ENCODE results near the gene PANK3. TPM values are rescaled to one million over a fixed set of nuclear protein-coding genes. Genes with fewer than 3 reads are reported as not detected.
"Not testable (repeated sequence)": the region's sequence is repeated elsewhere in the genome, so short reads cannot be mapped to it uniquely, and the experiment has no call there.

PANK3 gene
- total RNA-seq, 1 donor from 2014 or later = 57.7 TPM

DNA sequence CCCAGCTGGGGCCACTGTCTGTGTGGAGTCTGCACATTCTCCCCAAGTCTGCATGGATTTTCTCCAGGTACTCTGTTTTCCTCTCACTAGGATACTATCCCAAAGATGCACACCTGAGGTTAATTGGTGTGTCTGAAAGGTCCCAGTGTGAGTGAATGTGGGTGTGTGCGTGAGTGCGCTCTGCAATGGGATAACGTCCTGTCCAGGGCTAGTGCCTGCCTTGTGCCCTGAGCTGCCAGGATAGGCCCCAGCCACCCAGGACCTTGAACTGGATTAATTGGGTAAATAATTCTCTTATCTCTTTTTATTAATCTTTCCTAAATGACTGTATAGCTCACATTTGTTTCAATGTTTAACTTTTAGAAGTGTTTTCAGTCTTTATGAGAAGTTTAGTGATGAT, 11.5 kb upstream of the PANK3 start:
- Mint-ChIP-seq H3K4me3 (no peak overlapping the region), H3K36me3 (ENCODE audit: low read depth) (no peaks in the 10 kb centered on the region), H3K4me1 (no peaks in the 10 kb centered on the region), H3K27ac (no peak overlapping the region), H3K9me3 (no peaks in the 10 kb centered on the region), H3K27me3 (peaks cover 31% of the 10 kb centered on the region)
- ChIA-PET POLR2A (no interaction called here), CTCF (no interaction called here)
- ATAC-seq (ENCODE audit: low read depth) (no peak), DNase-seq (no peak)
- TF ChIP-seq, protein P1, sequence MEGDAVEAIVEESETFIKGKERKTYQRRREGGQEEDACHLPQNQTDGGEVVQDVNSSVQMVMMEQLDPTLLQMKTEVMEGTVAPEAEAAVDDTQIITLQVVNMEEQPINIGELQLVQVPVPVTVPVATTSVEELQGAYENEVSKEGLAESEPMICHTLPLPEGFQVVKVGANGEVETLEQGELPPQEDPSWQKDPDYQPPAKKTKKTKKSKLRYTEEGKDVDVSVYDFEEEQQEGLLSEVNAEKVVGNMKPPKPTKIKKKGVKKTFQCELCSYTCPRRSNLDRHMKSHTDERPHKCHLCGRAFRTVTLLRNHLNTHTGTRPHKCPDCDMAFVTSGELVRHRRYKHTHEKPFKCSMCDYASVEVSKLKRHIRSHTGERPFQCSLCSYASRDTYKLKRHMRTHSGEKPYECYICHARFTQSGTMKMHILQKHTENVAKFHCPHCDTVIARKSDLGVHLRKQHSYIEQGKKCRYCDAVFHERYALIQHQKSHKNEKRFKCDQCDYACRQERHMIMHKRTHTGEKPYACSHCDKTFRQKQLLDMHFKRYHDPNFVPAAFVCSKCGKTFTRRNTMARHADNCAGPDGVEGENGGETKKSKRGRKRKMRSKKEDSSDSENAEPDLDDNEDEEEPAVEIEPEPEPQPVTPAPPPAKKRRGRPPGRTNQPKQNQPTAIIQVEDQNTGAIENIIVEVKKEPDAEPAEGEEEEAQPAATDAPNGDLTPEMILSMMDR (IDR thresholded peaks at IDR 0.05) = no peak
- intact Hi-C loops (cut with micrococcal nuclease) = no loop called here

DNA sequence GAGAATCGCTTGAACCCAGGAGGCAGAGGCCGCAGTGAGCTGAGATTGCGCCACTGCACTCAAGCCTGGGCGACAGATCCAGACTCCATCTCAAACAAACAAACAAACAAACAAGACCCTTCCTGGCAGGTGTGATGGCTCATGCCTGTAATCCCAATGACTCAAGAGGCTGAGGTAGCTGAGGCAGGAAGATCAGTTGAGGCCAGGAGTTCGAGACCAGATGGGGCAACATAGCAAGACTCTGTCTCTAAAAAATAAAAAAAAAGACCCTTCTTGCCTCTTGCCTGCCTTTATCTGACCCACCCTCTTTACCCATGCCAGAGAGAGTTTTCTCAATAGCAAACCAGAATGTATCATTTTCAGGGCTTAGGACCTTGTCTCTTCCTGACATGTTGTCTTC, 8.8 kb upstream of the PANK3 start:
- Mint-ChIP-seq H3K4me3 (no peak overlapping the region), H3K27ac (no peak overlapping the region), H3K27me3 (peaks cover 16% of the 10 kb centered on the region), H3K4me1 (peaks cover 8% of the 10 kb centered on the region), H3K9me3 (peaks cover 1% of the 10 kb centered on the region), H3K36me3 (ENCODE audit: low read depth) (no peaks in the 10 kb centered on the region)
- TF ChIP-seq, protein P1 (IDR thresholded peaks at IDR 0.05) = no peak
- ChIA-PET POLR2A (no interaction called here), CTCF (no interaction called here)
- DNase-seq (no peak), ATAC-seq (ENCODE audit: low read depth) (no peak)
- intact Hi-C loops (cut with micrococcal nuclease) = no loop called here

DNA sequence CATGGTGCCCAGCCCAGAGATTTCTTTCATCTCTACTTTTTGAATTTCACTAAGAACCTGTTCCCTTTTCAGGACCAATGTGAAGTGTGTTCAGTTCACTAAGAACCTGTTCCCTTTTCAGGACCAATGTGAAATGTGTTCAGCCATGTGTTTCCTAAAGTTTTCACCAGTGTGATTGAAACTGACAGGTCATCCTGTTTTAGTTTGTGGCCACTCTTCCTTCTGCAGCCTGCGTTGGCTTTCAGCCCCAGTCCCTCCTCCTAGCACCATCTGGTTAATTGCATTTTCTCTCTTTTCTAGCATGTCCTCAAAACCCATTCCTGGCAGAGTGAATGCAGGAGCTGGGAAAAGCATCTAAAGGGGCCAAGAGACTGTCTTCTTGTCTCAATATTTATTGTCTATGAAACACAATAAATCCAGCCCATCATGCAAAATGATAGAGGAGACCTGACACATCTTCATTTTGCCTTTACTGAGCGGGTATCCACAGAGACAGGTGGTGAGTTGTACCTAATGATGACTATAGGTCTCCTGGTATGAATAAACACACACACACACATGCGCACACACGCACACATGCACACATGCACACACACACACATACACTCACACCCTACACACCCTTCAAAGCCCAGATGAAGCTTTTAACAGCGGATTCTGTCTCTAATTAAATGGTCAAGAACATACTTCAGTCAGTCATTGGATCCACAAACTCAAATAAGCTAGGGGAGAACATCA, 6.1 kb upstream of the PANK3 start:
- Mint-ChIP-seq H3K27ac (no peak overlapping the region), H3K4me3 (no peak overlapping the region), H3K36me3 (ENCODE audit: low read depth) (no peaks in the 10 kb centered on the region), H3K27me3 (peaks cover 14% of the 10 kb centered on the region), H3K9me3 (peaks cover 1% of the 10 kb centered on the region), H3K4me1 (peaks cover 10% of the 10 kb centered on the region)
- intact Hi-C loops (cut with micrococcal nuclease) = no loop called here
- CTCF ChIA-PET = no interaction called here
- DNase-seq = no peak
- ATAC-seq (ENCODE audit: low read depth) = no peak
- POLR2A ChIA-PET = no interaction called here
- TF ChIP-seq, protein P1 (IDR thresholded peaks at IDR 0.05) = no peak

DNA sequence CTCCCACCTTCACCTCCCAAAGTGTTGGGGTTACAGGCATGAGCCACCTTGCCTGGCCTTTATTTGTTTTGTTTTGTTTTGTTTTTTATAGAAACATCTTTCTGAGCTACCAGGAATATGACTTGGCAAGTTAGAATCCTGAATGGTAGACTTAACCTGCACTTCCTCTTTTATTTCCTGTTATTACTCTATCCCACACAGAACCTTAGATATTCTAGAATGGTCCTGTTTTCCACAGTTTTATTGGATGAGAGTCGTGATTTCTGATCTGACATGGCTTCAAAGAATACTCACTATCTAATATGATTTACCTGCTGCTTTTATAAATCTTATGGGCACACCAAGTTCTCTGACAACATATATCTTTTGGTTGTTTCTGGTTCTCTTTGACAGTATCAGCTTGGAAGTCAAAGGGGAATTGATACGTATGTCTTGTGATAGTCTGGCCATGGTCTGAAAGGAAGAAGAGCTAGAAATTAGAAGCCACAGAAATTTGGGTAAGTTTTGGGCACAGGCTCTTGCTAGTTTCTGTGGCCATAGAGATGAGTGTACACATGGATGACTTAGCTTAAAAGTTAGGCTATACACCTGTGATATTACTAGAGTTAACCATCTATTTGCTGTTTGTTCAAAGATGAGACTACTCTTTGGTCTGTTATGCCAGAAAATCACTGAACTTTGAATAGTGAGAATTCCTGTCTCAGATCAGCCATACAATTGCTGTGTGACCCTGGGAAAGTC, 4.7 kb upstream of the PANK3 start:
- CTCF ChIA-PET = no interaction called here
- Mint-ChIP-seq H3K36me3 (ENCODE audit: low read depth) (peaks cover 4% of the 10 kb centered on the region), H3K27ac (peak overlapping the region; percentile 80), H3K4me1 (peaks cover 17% of the 10 kb centered on the region), H3K4me3 (no peak overlapping the region), H3K27me3 (peaks cover 14% of the 10 kb centered on the region), H3K9me3 (peaks cover 1% of the 10 kb centered on the region)
- DNase-seq = no peak
- intact Hi-C loops (cut with micrococcal nuclease) = no loop called here
- POLR2A ChIA-PET = no interaction called here
- no peak for ATAC-seq (ENCODE audit: low read depth)
- TF ChIP-seq, protein P1 (IDR thresholded peaks at IDR 0.05) = no peak

DNA sequence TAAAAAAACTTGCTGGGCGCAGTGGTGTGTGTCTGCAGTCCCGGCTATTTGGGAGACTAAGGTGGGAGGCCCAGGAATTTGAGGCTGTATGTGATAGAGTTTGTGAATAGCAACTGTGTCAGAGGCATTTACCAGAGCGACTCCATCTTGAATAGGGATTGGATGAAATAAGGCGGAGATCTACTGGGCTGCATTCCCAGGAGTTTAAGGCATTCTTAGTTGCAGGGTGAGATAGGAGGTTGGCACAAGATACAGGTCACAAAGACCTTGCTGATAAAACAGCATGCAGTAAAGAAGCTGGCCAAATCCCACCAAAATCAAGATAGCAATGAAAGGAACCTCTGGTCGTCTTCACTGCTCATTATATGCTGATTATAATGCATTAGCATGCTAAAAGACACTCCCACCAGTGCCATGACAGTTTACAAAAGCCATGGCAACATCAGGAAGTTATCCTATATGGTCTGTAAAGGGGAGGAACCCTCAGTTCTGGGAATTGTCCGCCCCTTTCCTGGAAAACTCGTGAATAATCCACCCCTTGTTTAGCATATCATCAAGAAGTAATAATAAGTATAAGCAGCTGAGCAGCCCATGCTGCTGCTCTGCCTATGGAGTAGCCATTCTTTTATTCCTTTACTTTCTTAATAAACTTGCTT, 1.8 kb upstream of the PANK3 start:
- H3K4me3 Mint-ChIP-seq, POLR2A ChIA-PET, CTCF ChIA-PET: not testable (repeated sequence)

More for the DNA sequence above, 1.8 kb upstream of the PANK3 start:
- intact Hi-C loops (cut with micrococcal nuclease); H3K9me3 Mint-ChIP-seq; ATAC-seq (ENCODE audit: low read depth); H3K27me3 Mint-ChIP-seq; H3K27ac Mint-ChIP-seq; DNase-seq: not testable (repeated sequence)
- peaks cover 40% of the 10 kb centered on the region for H3K4me1 Mint-ChIP-seq
- peaks cover 14% of the 10 kb centered on the region for H3K36me3 Mint-ChIP-seq (ENCODE audit: low read depth)
